Left forelimb (tissue), 1 donor: Measurements from ENCODE around the gene LSM3.
"Not testable (repeated sequence)": the region's sequence is repeated elsewhere in the genome, so short reads cannot be mapped to it uniquely, and the experiment has no call there.

ENCODE experiments used
- DNase-seq: peaks from one replicate; pipeline ENCODE4 v3.0.0-alpha.2; 2018; ENCODE audit warnings: low spot score

The LSM3 gene

DNA sequence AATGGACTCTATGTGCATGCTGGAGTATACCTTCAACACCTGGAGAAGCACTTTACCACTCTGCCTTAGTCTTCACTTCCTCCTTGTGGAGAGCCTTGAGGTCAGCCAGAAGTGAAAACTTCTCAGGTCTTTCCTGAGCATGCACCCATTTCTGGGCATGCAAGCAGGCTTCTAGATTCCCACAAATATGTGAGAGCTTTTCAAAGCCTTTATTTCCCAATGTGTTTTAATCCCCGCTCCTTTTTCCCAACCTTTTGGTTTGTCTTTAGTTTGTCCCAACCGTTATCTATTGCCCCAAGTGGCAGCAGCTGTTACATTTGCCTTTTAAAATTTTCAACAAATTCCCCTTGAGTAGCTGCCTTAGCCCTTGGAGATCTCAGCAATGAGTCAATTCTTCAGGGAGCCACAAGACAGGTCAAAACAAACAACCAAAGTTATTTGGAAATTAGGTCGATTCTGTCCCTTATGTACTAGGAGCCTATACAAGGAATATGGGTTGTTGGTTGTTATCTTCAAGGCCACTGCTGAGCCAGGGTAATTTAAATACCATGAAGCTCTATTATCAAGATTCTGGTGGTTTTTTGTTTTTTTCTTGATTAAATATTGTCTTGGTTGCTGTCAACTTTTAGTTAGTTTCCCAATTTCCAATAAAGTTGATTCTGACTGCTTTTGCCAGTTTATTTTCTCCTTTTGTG lies 44.4 kb downstream of the LSM3 start:
- no peak for DNase-seq

DNA sequence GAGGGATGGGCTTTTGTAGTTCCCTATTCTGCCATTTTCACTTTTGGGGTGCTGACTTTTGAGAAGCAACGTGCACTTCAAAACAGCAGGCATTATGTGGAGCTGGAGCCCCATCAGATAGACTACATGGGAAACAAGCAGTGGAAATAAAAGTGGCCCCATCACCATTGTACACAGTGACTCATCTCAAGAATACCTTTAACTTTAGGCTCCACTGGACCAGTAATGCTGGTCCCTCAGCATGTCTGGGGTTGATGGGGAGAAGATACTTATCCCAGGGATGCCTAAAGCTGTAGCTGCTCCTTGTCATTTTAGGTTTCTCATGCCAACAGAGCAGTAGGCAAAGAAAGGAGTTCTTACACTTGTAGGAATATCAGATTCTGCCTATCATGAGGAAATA lies 45.0 kb downstream of the LSM3 start:
- DNase-seq: no peak

DNA sequence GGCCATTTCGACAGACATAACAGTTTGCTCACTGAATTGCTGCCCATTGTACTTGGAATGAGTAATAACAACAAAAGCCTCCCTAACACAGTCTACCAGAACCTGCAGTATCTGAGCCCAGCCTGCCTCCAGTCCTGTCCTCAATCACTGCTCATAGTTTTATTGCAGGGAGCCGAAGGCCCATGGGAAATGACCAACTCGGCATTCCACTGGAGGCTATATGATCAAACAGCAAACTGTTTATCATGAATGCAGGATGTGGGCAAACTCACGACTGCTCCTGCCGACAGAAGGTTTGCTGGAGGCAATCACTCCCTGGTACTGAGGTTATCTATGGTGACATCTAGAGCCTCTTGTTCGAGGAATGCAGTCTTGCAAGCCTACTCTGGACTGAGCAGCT lies 46.3 kb downstream of the LSM3 start:
- DNase-seq: no peak

DNA sequence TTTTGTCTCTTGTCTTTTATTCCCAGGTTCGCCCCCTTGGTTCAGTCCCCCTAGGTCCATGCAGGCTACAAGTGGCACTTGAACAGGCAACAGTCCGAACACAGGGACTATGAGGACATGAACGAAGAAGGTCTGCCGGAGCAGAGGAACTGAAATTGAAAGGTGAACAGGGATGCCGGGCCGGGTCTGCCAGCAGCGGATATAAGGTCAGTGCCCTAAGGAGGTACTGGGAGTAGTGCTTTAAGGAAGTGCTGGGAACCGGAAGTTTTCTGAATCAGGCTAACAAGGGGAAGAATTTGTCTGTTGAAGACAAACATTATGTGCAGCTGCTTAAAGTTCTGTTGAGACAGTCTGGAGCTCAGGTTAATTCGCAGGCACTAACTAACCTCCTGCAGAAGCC lies 46.8 kb downstream of the LSM3 start:
- DNase-seq: no peak

DNA sequence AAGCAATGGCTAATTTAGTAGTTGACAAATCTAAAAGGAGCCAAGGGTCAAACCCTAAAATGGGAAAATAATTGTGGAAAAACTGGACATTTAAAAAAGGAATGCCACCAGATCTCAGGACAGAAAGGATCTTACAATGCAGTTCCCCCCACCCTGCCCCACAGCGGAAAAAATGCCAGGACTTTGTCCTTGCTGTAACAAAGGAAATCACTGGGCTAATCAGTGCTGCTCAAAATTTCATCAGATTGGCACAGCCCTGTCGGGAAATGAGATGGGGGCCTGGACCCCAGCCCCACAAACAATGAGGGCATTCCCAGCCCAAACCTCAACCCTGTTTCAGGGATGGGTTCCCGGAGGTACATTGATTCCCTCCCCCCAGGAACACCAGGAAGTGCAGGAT lies 47.7 kb downstream of the LSM3 start:
- DNase-seq: not testable (repeated sequence)

DNA sequence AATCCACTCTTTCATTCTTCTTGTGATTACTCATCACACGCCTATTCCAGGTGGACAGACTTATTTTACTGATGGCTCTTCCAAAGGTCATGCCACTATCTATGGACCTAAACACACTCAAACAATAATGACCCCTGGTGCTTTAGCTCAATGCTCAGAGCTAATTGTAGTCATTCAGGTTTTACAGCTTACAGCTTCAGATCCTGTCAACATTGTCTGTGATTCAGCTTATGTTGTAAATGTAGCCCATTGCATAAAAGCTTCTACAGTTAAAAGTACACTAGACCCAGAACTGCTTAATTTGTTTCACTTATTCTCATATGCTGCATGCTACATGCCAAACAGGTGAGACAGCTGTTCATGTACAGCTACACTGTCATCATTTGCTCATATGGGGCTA lies 49.2 kb downstream of the LSM3 start:
- DNase-seq: no peak

DNA sequence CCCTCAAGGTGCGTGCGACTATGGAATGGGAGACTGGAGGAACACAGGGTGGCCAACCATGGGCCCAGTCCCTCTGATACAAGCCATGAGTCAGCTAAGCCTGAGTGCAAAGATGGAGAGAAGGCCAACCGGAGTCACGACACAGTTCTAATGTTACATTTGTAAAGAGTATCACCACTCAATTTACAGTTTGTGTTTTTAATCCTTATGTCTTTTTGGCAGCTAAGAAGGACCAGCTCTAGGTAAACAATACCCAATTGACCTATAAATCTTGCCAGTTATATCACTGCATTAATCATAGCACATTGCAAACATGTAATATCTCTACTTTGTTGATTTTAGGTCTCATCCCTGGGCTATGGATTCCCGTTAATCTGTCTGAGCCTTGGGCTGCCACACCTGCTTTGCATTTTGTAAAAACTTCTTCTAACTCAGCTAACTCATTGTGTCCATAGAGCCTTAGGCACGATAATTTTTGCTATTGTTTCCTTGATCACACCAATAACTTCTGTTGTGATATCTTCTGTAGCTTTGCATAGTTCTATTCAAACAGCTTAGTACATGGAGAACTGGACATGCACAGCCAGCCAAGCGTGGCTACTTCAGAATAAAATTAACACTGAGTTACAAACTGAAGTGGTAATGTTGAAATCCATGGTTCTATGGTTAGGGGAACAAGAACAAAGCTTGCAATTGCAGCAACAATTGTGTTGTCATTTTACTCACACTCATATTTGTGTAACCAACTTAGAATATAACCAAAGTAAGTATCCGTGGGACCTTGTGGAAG lies 50.3 kb downstream of the LSM3 start:
- no peak for DNase-seq

DNA sequence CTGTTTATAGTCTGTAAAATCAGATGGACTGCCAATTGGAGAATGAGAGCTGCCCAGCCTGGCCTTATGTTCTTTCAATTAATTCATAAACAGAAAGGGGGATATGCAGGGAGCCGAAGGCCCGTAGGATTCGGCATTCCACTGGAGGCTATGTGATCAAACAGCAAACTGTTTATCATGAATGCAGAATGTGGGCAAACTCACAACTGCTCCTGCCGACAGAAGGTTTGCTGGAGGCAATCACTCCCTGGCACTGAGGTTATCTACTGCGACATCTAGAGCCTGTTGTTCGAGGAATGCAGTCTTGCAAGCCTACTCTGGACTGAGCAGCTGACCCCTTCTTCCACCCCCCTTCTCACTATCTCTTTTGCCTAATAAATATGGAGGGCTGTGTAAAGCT lies 51.1 kb downstream of the LSM3 start:
- not testable (repeated sequence) for DNase-seq

DNA sequence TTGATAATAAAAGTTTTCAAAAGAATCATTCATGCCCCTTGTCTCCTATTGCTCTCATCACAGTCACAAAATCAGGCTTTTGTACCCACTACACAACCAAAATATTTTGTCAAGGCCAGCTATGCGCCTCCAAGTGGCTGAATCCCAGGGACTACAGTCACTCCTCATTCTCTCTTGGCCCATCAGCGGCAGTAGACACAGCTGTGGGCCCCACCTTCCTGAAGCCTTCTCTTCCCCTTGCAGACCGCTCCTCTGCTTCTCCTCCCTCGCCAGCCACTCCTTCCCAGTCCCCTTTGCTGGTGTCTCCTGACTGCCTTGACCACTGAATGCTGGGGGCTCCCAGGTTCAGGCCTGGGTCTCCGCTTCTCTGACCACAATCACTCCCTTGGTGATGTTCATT lies 52.1 kb downstream of the LSM3 start:
- no peak for DNase-seq

DNA sequence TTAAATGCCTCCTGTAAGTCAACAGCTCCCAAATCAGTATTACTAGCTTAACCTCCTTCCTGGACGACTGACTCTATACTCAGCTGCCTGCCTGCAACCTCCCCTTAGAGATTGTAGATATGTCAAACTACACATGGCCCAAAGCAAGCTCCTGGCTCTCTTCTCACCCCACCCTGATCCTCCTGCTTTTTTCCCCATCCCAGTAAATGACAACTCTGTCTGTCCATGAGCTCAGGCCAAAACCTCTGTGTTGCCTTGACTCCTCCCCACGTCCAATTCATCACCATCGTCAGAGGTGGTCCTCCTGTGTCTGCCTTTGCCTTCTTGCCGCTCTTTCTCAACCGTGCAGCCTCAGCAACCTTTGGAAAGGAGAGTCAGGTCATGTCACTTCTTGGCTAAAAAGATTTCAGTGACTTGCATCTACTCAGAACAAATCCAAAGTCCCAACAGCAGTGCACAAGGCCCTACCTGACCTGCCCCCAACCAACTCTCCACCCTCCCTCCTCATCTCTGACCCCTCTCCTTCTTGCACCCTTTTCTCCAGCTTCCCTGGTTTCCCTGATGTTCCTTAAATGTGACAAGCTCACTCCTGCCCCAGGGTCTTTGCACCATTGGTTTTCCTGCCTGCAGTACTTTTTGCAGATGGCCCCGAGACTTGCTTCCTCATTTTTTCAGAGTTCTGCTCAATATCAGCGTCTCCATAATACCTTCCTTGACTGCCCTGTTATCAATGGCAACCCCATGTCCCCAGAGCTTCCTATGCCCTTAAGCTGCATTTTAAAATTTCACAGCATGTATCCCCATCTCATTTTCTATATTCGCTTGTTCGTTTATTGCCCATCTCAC lies 52.8 kb downstream of the LSM3 start:
- DNase-seq: no peak

DNA sequence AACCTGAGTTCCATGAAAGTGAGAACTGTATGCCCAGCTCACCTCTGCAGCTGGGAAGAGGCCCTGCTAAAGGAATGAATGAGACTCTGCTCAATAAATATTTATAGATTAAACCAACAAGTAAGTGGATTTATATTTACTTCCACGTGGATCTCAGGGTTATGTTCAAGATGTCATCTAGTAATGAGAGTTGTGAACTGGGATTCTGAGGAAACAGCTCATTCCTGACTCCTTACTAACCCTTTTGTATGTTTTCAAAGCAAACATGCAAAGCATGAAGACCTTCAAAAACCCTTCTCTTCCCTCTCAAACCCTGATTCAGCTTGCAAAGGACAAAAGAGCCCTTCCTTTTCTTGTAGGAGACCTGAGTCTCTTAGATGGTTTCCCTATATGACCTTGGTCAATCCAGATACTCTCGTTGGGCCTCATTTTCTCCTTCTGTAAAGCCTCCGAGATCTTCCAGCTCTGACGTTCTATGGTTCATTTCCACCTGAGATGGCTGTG lies 53.4 kb downstream of the LSM3 start:
- no peak for DNase-seq

DNA sequence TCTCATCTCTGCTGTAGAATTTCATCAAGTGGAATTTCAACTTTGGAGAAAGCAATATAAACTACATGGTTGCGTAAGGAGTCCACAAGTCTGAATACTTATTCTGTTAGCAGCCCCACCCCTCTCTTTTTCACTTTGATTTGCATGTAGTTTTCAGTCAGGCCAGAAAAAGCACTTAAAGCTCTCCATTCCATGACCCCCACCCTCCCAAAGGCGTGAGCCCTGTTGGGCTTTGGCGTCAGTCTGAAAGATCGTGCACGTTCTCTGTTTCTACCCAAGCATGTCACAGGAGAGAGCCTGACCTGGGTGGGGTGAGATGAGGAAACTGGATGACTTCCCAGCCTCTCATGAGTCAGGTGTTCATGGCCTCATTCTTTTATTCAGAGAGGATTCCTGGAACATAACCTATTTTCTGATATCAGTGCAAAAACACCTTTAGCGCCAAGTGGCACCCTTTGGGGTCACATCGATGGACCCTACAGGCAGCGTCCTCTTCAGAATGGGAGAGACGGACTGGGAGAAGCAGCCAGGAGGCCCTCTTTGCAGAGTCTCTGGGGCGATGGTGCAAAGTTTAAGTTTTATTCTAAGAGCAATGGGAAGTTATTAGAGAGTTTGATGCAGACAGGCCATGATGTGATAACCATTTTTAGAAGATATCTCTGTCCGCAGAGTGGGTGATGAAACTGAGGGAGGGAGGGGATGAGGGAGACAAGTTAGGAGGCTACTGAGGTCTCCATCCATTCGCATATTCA lies 55.8 kb downstream of the LSM3 start:
- no peak for DNase-seq

DNA sequence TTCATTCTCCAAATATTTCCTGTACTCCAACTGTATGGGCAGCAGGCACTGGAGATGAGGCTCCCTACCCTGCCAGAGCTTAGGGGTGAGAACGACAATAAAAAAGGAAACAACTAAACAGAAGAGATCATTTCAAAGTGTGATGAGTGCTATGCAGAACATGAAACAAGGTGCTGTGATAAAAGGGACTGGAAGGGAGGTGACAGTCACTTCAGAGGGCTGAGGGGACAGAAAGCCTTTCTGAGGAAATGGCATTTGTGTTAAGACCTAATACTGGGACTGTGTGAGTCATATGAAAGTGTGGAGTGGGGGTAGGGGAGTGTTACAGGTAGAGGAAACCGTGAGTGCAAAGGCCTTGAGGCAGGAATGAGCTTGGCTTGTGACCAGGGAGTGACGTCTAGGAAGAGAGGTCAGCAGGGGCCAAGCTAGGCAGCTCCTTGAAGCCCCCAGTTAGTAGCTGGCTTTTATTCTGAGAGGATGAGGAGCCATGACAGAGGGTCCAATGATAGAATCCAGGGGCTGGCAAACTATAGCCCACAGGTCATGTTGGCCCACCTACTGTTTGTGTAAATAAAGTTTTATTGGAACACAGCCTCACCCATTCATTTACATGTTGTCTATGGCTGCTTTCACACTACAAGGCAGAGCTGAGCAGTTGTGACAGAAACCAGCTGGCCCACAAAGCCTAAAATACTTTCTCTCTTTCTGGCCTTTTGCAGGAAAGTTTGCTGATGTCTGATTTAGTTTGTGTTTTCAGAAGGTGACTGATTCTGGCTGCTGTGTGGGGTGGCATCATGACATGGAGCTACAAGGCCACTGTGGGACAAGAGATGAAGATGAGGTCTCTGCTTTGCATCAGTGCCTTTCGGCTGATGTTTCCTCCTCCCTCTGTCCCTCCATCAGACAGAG lies 56.6 kb downstream of the LSM3 start:
- no peak for DNase-seq

DNA sequence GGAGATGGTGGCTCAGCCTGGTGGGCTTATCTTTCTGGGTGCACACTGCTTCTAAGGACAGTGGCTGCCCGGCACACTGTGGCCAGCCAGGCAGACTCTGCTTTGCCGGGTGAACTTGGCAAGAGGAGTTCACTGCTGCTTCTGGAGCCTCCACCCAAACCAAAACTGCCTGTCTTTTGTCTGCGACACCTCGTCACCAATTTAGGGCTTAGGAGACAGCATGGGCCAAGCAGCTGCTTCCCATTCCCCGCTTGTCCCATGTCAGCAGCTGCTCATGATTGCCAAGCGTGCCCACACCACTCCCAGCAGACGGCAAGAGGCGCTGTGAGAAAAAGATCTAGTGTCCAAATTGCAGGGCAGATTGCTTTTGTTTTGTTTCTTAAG lies 57.3 kb downstream of the LSM3 start:
- DNase-seq: no peak

DNA sequence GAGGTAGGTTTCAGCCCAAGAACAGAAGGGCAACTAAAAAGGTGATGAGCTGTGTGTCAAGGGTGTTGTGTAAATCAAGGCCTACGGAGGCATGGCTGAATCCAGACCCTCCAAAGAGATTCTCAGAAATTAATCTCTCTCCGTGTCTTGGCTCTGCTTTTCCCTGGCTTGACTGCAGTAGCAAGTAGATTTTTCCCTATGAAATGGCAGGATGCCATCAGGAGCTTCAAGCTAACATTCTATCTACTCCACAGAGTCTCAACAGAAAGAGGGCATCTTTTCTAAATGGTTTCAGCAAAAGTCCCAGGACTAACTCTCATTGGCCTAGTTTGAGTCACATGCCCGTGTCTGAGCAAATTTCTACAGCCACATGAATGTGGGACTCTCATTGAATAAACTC lies 58.3 kb downstream of the LSM3 start:
- DNase-seq: no peak

DNA sequence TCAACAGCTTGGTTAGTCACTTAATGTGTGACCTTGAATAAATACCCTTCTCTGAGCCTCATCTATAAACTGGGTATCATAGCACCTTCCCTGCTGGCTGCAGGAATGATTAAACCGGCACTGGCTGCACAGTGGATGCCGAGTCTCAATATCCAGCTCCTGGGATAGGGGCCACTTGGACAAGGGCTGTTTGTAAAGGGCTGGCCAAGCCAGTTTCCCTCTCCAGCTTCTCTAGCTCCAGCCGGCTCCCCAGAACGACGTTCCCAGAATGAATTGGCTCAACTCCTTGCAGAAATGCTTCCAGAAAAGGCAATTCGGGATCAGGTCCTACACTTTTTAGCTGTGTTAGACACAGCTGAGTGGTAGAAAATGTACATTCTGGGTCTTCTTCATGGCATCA lies 58.8 kb downstream of the LSM3 start:
- no peak for DNase-seq

DNA sequence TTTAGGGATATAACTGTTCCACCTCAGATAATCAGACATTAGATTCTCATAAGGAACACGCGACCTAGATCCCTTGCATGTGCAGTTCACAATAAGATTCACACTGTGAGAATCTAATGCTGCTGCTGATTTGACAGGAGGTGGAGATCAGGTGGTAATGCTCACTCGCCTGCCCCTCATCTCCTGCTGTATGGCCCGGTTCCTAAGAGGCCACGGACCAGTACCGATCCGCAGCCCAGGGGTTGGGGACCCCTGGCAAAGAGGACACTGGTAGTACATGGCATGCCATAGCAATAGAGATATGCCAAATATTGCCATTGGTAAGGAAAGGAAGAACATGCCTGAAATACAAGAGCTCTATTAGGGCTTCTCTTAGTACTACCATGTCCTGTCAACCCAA lies 59.7 kb downstream of the LSM3 start:
- no peak for DNase-seq

DNA sequence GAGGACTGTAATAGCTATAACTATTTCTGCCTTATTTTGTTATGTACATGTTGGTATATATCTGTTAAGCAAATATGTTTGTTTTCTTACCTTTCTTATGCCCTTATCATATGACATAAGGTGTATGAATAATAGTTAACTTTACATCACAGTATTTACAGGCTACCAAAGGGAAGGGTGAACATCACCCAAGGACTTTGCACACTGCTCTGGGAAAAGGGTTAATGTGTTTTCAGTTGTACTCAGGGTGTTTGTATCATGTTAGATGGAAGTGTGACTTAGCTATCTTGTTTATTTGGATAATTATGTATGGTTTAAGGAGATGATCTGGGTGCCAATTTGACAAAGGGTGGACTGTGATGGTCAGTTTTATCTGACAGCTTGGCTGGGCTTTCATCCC lies 60.3 kb downstream of the LSM3 start:
- no peak for DNase-seq

DNA sequence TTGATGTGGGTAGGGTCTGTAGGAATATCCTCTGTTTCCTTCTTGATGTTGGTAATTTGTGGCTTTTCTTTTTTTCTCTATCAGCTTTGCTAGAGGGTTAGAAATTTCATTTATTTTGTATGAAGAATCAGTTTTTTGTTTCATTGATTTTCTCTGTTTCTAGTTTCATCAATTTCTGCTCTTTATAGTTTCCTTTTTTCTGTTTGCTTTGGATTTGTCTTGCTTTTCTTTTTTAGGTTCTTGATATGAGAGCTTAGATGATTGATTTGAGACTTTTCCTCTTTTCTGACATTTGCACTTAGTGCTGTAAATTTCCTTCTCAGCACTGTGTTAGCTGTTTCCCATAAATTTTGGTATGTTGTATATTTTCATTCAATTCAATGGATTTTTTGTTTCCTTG lies 61.3 kb downstream of the LSM3 start:
- DNase-seq: no peak

DNA sequence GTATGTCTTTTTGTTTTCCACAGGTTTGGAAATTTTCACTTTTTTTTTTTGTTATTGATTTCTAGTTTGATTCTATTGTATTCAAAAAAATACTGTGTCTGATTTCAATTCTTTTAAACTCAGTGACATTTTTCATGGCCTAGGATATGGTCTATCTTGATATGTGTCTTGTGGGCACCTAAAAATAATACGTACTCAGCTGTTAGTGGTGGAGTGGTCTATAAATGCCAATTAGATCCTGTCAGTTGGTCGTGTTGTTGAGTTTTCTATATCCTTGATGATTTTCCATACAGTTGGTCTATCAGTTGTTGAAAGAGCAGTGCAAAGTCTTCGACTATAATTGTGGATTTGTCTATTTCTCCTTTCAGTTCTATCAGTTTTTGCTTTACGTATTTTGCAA lies 61.7 kb downstream of the LSM3 start:
- no peak for DNase-seq

DNA sequence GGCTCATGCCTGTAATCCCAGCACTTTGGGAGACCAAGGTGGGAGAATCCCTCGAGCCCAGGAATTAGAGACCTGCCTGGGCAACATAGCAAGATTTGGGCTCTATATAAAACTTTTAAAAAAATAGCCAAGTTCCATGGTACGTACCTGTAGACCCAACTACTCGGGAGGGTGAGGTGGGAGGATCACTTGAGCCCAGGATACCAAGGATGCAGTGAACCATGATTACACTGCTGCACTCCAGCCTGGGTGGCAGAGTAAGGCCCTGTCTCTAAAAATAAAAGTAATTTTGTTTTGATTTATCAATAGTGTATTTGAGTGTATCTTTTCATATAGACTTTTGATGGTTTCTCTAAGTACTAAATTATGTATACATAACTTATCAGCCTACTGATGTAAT lies 63.1 kb downstream of the LSM3 start:
- no peak for DNase-seq
